Fibroblast of peridontal ligament (primary cell): ENCODE data around the gene GSE1.

ENCODE experiments used
- DNase-seq: peaks from one replicate; pipeline ENCODE4 v3.0.0-alpha.2; 2010; ENCODE audit errors: extremely low read depth

The GSE1 gene

DNA sequence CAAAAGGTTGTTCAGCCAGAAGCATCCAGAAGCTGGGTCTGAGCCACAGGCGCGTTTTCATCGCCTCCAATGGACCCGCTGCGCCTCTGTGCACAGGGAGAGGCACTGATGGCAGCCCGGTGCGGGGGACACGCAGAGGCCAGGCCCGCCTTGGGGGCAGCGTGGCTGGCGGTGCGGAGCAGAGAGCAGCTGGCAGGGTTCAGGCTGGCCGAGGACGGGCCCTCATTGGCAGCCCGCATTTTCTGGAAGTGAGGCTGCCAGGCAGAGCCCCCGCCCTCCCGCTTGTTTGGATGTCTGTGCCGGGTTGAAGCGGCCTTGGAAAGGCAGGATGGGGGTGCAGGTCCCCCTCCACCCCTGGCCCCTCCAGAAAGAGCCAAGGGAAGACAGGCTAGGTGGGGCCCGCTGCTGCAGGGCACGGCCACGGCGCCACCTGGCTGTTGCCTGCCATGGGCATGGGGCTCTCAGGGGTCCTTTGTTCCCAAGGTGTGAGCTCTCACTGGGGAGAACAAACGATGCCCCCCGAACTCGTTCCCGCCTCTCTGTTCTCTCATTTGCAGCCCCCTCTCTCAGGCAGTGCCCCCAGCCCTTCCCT, 18.8 kb downstream of the GSE1 start:
- no peak for DNase-seq

DNA sequence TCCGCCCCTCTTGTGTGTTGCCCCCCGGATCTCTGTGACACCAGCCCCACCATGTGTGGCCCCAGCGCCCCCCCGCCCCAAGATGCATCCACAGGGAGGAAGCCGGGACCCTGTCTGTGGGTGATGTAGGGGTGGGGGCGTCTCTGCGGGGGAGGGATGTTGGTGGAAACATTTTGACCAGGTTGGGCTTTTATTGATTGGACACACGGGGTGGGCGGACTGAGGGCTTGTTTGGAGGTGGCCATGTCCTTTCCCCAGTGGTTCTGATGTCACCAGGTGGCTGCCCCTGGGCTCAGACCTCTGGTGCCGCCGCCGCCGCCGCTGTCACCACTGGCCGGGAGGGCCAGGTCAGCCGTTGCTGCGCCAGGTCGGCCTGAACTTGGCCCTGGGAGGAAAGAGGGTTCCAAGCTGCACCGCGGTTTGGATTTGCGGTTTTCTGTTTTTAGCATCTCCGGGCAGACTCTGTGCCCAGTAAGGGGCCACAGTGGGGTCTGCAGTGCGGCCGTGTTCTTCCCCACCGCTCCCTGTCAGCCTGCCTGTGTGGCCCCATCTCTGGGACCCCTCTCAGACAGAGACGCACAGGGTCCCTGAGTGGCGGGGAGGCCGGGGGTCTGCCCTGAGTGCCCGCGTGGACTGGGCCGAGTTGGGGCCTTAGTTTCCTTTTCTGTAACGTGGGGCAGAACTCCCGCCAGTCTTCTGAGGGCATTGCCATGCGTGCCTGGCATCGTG, 19.8 kb downstream of the GSE1 start:
- no peak for DNase-seq

DNA sequence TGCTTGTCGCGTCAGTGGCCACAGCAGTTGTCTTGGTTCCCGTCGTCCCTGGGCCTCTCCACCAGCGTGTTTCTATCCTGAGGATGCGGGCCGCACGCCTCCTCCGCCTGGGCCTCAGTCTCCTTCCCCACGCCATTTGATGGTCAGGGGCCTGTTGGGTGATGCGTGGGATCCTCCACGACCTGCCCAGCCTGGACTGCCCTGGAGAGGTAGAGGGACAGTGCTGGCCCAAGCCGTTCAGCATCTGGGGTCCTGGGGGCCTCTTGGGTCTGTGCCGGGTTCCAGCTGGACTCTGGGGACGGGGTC, 20.3 kb downstream of the GSE1 start:
- no peak for DNase-seq

DNA sequence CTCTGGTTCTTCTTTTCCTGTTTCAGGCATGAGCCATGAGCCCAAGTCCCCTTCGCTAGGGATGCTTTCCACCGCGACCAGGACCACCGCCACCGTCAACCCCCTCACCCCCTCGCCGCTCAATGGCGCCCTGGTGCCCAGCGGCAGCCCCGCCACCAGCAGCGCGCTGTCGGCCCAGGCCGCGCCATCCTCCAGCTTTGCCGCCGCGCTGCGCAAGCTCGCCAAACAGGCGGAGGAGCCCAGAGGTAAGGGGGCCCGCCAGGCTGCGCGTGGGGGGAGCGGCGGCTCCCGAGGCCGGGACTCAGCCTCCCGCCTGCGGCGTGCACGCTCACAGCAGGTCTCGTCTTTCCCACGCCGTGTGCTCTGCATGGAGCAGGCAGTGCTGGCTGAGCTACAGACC, 20.8 kb downstream of the GSE1 start:
- DNase-seq: no peak

DNA sequence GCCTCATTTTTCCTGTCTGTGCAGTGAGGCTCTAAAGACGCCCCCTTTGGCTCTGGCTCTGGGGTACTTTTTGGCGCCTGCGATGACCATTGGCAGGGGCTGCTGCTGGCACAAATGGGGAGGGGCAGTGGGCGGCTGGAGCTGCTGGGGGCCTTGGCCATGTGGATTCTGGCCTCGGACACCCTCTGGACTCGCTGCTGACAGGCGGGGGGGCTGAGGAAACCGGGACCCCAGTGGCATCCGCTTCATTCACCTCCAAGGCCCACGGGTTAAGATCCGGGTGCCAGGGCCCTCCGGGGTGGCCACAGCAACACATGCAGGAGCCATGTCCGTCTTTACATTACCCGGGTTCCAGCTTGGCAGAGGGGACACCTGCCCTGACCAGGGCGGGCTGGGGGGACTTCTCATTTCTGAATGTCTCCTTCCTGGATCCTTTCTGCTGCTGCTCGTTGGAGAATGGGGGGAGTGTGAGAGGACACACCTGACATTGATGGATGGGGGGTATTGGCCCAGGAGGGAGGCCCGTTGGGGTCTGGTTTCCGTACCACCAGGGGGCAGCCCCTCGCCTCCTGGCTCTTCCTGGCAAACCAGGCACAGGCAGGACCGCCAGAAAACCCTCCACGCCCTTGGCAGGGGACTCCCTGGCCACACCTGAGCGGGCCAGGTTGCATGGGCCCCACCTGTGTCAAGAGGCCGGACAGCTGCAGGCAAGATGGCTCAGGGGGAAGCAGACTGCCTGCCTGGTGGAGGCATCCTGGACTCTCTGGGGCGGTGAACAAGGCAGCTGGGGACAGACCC, 21.8 kb downstream of the GSE1 start:
- no peak for DNase-seq

DNA sequence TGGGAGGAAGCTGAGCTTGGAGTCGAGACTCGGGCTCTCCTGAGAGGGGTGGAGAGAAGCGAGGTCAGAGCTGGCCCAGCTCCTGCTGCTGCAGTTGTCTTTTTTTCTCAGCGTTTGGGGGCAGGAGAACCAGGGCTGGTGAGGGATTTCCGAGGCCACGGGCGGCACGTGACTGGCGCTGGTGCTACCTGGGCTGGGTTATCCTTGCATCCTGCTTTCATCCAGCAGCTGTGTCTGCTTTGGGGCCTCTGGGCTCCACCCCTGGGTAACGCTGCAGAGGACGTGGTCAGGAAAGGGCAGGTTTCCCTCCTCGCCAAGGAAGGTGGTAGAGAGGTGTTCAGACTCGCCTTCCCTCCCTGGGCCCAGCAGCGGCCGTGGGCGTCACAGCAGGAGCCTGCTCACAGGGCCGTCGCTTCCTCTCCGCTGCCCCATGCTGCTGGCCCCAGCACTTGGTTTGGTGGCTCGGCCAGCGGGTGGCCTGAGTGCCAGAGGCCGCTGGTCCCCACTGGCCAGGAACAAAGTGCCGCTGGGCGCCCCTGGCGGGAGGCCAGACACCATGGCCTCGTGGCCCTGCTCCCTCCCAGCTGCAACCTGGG, 22.5 kb downstream of the GSE1 start:
- no peak for DNase-seq

DNA sequence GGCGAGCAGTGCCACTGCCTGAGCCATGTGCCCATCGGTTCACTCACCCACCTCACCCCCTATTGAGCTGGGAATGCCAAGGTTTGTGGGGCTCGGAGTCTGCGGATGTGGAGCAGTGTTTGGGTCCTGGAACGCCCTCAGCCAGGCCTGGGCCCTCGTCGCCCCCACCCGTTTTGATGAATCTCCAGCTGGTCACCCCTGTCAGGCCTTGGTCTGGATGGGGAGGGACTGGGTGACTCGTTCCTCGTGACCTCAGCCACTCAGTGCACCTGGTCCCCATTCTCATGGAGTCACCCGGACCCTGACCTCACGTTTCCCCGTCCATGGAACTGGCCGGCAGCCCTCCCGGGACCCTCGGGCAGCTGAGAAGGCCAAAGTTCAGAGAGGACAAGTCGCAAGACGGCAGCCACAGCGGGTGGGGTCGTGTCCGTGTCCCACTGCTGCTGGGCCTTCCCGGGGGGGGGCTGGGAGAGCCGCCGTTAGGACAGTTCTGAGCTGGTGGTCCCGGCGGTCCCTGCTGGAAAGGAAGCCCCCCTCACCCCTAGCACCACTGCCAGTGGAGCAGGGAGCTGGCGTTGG, 23.2 kb downstream of the GSE1 start:
- DNase-seq: no peak

DNA sequence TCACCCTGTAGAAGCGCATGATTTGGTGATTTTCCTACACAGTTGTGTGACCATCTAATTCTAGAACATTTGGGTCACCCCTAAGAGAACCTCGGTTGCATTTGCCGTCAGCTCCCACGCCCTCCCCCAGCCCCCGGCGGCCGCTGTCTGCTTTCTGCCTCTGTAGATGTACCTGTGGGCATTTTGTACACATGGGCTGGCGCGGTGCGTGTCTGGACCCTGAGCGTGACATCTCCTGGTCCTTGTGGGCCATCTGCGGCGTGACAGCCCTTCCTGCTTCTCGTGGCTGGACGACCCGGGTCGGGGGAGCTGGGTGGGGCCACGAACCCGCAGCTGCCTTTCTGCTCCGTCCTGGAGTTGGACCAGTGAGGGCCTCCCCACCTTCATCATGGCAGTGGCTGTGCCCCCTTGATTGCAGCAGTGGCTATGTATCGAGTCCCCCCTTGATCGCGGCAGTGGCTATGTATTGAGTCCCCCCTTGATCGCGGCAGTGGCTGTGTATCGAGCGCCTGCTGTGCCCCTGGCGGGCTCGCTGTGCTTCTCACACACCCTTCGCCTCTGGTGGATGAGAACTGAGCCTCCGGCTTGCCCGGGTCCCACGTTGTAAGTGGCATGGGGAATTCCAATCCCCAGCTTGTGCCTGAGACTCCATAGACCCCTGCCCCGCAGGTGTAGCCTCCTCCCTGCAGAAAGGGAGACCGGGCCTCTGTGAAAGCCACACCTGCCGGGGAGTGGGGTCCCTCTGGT, 24.1 kb downstream of the GSE1 start:
- DNase-seq: no peak

DNA sequence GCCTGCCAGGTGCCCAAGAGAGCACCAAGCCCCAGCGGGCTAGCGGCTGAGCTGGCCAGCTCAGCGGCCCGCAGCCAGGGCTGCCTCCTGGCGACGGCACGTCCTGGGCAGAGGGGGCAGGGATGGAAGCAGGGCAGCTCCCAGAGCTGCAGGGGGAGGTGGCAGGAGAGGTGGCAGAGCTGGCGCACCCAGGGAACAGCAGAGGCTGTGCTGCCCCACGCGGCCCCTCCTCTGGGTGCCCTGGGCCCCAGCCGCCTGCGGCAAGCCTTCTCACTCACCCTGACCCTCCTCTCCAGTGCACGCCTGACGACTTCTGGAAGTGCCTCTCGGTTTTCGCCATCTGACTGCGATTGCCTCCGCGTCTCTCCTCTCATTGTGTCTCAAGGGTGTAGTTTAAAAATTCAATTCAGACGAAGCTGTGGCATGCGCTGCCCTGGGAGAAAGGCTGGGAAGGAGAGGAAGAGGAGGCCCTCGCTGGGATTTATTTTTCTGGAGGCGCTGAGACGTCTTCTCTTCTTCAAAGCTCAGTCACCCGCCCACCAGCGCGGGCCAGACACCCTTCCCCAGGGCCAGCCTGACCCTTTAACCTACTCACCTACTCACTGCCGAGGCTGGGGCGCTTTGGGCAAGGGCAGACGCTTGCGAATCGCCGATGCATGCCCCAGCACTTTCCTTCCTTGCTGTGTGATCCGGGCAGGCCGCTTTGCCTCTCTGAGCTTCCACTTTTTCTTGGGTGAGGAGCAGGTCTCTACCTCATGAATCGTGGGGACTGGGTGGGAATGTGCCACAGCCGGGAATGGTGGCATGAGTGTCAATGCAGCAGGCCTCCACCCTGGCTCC, 24.9 kb downstream of the GSE1 start:
- DNase-seq: no peak

DNA sequence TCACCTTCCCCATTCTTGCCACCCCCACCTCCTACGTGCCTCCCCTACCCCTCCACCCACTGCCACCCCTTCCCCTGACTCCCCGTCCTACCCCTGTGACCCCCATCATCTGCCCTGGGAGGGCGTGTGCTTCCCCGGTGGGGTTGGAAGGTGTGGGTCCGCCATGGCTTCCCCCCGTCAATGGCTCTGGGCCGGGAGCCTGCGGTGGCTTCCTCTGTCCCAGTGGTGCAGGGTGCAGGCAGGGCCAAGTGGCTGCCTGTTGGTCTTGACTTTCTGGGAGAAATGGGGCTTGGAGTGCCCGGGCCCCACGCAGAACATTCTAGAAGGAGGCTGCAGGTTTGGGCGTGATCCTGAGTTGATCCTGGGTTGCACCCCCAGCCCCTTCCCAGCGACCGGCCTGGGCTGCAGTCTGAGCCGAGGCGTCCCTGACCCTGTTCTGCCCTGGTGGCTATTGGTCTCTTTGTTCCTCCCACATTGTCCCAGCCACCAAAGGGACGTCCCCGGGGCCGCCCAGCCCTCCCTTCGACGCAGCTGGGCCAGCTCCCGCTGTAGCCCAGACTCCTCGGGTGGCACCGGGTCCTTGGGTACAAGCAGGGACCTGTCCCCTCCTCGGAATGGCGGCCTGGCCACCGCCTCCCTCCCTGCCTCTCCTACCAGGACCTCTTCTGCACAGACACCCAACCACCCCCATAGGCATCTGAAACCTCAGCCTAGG, 25.7 kb downstream of the GSE1 start:
- DNase-seq: no peak

DNA sequence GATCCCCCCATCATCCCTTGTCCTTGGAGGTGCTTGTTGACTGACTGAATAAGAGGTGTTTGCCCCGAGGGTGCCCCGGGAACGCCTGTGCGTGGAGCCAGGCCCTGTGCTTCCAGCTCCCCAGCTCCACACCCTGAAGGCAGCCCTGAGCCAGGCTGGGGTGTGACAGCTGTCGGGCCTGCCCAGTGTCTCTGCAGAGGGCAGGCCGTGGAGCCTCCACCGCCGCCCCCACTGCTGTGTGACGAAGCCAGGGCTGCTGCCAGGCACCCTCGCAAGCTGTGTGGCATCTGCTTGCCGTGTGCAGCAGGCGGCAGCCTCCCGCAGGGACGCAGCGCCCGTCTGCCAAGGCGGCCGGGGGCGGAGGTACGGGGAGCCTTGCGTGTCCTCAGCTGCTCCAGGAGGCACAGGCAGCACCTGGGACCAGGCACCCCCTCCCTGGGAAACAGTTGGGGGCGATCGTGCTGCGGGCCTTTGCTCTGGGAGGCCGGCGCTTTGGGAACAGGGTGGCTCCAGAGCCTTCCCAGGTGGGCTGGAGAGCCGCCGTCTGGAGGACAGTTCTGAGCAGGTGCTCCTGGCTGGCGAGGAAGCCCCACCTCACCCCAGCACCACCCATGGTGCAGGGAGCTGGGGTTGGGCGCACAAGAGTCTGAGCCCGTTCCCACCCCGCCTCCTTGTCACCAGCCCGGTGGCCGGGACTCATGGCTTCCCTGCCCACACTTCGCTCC, 26.6 kb downstream of the GSE1 start:
- no peak for DNase-seq

DNA sequence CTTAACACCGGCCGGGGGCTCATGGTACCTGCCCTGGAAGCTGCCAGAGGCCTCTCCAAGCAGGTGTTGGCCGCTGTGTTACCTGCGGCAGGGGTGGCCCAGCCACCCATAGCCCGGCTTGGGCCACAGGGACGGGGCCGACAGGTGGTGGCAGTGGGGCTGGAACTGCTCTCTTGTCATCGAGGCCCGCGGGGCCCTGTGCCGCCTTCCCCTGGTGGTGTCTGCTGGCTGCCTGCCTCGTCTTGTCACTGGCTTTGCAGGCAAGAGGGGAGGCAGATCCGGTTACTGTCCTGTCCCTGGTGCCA, 27.1 kb downstream of the GSE1 start:
- no peak for DNase-seq

DNA sequence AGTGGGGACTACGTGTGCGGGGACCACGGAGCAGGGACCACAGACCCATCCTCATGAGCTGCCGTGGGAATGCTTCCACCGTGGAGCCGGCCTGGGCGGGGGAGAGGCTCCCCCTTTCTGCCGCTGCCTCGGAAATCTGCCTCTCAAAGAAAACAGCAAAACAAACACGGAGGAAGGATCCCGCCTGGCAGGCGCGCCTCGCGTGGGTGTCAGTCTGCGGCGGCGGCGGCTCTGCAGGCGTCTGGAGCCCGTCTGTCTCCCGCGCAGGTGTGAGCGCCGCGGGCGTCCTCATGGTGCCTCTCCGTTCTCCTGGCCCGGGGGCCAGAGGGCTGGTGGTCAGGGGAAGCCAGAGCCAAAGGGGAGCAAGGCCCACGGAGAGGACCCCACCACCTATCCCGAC, 27.5 kb downstream of the GSE1 start:
- DNase-seq: no peak

DNA sequence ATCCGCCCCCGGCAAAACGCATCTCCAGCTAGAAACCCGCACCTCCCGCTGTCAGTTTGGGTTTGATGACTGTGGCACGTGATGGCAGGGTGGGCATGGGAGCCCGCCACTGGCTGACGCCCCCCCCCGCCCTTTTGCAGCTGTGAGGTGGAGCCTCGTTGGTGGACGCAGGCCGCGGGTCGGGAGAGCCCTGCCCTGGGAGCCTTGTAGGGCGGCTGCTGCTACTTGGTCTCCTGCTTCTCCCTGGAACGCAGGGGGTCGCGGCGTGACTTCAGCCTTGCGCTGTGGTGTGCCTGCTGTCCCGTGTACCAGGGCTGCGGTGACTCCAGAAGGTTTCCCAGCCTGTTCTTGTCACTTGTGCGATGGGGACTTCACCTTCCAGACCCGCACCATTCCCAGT, 28.2 kb downstream of the GSE1 start:
- DNase-seq: no peak

DNA sequence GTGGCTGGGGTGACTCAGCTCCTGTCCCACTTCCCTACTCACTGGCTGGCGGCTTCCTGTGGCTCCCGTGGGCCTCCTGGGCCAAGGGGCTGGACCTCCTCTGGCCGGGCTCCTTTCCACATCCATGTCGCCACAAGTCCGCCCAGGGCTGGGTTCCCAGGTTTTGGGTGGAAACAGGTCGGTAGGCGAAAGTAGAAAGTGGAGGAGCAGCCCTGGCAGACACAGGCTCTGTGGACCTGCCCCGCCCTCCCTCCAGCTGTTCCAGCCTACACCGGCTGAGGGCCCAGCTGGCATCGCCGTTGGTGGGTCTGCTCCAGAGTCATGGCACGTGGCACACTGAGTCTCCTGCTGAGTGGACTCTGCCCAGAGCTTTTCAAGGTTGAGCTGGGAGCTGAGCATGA, 28.7 kb downstream of the GSE1 start:
- DNase-seq: peak; percentile 6

DNA sequence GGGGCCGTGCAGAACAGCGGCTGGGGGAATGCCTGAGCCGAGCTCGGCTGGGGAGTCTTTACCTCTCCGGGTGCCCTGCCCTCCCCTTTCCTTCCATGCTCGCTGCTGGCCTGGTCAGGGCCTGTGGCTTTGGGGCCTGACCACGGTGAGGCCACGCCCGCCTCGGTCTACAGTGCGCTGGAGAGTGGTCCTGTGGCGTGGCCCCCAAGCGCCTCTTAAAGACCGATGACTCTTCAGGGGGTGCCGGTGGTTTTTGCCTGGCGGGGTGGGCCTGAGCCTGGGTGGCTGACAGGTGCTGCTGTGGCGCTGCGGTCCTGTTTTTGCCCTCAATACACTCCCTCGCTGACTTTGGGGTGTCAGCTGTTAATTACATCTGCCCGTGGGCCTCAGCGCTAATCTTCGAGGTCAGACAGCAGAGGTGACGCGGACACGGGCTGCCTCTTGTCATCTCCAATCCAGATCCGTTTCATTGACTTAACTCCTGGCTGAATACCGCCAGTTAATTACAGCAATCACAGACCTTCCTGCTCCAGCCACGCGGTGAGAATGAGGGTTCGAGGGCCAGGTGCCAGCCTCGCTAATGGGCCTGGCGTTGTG, 29.7 kb downstream of the GSE1 start:
- DNase-seq: no peak

DNA sequence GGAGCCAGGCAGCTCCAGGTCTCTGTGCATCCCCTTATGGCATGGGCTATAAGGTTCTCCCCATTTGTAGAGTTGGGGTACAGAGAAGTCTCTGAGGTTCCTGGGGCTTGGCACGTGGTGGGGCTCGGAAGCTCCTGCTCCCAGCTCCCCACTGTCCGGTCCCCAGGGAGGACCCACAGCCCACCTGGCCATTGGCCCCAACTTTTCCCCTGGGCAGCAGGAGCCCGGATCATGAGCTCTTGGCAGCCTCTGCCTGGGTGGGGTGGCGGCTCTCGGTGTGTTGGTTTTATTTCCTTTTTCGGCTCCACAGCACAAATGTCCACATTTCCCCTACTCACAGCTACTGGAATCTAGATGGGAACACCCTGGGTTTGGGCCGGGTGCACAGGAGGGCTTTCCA, 30.5 kb downstream of the GSE1 start:
- no peak for DNase-seq

DNA sequence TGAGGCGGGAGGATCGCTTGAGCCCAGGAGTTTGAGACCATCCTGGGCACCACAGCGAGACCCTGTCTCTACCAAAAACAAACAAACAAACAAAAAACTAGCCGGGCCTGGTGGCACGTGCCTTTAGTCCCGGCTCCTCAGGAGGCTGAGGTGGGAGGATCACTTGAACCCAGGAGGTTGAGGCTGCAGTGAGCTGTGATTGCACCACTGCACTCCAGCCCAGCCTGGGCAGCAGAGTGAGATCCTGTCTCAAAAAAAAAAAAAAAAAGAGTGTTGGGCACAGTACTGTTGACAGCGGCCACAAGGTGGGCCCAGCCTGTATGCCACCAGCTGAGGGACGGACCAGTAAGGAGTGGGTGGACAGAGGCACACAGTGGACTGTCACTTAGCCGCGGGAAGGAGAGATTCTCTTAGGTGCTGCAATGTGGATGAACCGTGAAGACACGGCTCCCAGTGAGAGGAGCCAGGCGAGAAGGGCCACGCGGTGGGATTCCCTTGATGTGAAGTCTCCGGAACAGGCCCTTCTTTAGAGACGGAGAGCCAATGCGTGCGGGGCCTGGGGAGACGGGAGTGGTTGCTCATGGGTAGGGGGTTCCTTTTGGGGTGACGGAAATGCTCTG, 31.1 kb downstream of the GSE1 start:
- DNase-seq: no peak

DNA sequence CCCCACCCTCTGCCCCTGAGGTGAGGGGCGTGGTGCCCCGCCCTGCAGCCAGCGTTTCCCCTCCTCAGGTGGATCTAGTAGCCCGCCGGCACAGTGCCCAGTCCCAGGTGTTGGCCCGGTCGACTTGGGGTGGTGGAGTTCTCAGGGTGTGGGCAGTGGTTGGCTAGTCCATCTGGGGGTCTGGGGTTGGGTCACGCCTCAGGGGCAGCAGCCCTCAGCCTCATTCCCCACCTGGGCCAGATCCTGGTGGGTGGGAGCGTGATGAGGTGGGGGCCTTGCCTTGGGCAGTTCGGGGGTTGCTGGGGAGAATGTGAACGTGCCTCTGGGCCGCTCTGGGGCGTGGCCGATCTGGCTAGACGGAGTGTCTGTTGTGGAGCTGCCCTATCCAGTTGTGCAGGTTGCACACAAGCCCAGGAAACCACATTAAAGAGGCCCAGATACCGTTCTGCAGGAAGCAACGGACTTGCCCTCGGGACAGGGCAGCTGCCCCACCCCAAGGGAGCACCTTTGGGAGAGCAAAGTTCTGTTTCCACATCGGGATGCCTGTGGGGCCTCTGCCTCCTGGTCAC, 32.0 kb downstream of the GSE1 start:
- no peak for DNase-seq
